Measurements from ENCODE around the gene CNTN6.

DNA sequence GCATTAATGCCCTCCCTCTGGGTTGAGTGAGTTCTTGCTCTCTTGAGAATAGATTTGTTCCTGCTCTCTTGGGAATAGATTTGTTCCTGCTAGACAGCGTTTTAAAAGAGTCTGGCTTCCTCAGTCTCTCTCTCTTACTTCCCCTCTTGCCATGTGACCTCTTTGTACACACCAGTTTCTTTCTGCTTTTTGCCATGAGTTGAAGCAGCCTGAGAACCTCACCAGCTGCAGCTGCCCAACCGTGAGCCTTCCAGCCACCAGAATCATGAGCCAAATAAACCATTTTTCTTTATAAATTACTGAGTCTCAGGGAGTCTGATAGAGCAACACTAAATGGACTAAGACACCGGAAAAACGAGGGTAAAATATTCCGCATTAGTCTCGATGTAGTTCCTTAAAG is 253.6 kb downstream of the CNTN6 start:
- TF ChIP-seq CTCF (IDR thresholded peaks at IDR 0.05) (no peak), POLR2A (IDR thresholded peaks at IDR 0.05) (no peak)

Measured in body of pancreas (tissue), 4 donors.